PC-9 (cell line): ENCODE data around the gene LMAN1L. TPM values are rescaled to one million over a fixed set of nuclear protein-coding genes. Genes with fewer than 3 reads are reported as not detected.

Experiments
- BruUV-seq: library from RNA; stranded (reverse); fragments of 400-500 nt; replicated peaks from 2 replicates; lab custom pipeline; 2021; lab: Mats Ljungman, UMichigan
- CTCF ChIA-PET: fragments of 300-600 bp; sonication (Branson Sonifier 250); formaldehyde crosslinking; loops from one replicate; lab custom pipeline; 2022; ENCODE audit warnings: antibody characterized with exemption; lab: Charles Lee
- POLR2A ChIA-PET: fragments of 300-600 bp; sonication (Branson Sonifier 250); formaldehyde crosslinking; loops from one replicate; lab custom pipeline; 2022; ENCODE audit warnings: antibody characterized with exemption; ENCODE audit not compliant: unreplicated experiment; lab: Charles Lee
- DNase-seq, 2 experiments: peaks; one replicate each; pipeline versions ENCODE4 v3.0.0 to v3.0.0-alpha.2; 2015 to 2022; ENCODE audit warnings: mixed read lengths in 1 of 2
- H2AFZ ChIP-seq: fragments of 200-600 bp; sonication (generic); 2 replicates; pipeline ENCODE4 v1.8.1; 2017; ENCODE audit warnings: antibody characterized with exemption
- H3F3A ChIP-seq: fragments of 200-600 bp; sonication (generic); 2 replicates; pipeline ENCODE4 v1.8.1; 2017; ENCODE audit warnings: antibody characterized with exemption, mild to moderate bottlenecking, low read depth; ENCODE audit not compliant: insufficient read depth
- H3K27ac ChIP-seq: fragments of 200-600 bp; sonication (generic); 2 replicates; pipeline ENCODE4 v1.6.1; 2016; ENCODE audit warnings: mixed run types
- H3K27me3 ChIP-seq: fragments of 200-600 bp; sonication (generic); 2 replicates; pipeline ENCODE4 v1.6.1; 2016; ENCODE audit warnings: low read depth, mixed run types; ENCODE audit not compliant: insufficient read depth
- H3K36me3 ChIP-seq: fragments of 200-600 bp; sonication (generic); 2 replicates; pipeline ENCODE4 v1.6.1; 2016; ENCODE audit warnings: low read depth, mixed run types
- H3K4me1 ChIP-seq: fragments of 200-600 bp; sonication (generic); replicated peaks from 2 replicates; pipeline ENCODE4 v1.6.1; 2016; ENCODE audit warnings: mixed run types; ENCODE audit not compliant: insufficient read depth
- H3K4me2 ChIP-seq: fragments of 200-600 bp; sonication (generic); 2 replicates; pipeline ENCODE4 v1.6.1; 2017; ENCODE audit warnings: mixed run types
- H3K4me3 ChIP-seq: fragments of 200-600 bp; sonication (generic); 2 replicates; pipeline ENCODE4 v1.6.1; 2016; ENCODE audit warnings: mixed run types
- H3K79me2 ChIP-seq: fragments of 200-600 bp; sonication (generic); 2 replicates; pipeline ENCODE4 v1.6.1; 2017; ENCODE audit warnings: low read depth, mixed run types
- H3K9me2 ChIP-seq: fragments of 200-600 bp; sonication (generic); 2 replicates; pipeline ENCODE4 v1.8.1; 2017; ENCODE audit warnings: mild to moderate bottlenecking; ENCODE audit not compliant: insufficient read depth
- H3K9me3 ChIP-seq: fragments of 200-600 bp; sonication (generic); 2 replicates; pipeline ENCODE4 v1.8.1; 2016; ENCODE audit warnings: low read depth; ENCODE audit not compliant: insufficient read depth
- H4K20me1 ChIP-seq: fragments of 200-600 bp; sonication (generic); 2 replicates; pipeline ENCODE4 v1.8.1; 2017; ENCODE audit not compliant: insufficient read depth
- EZH2 ChIP-seq: fragments of 200-600 bp; sonication (generic); IDR thresholded peaks from 2 replicates; pipeline ENCODE4 v1.8.0; 2017; ENCODE audit warnings: antibody characterized with exemption, low read depth
- intact Hi-C: fragments of 100-400 bp; cut with micrococcal nuclease; formaldehyde crosslinking; loops from one replicate; pipeline ENCODE4 v1.10.0; 2022; ENCODE audit not compliant: unreplicated experiment
- total RNA-seq: library from RNA; stranded (reverse); gene quantifications from 2 replicates; pipeline ENCODE4 v1.2.3, GENCODE V29; 2021
- TF ChIP-seq, protein P1 (sequence below): fragments of 200-600 bp; sonication (generic); conservative IDR thresholded peaks from 2 replicates; pipeline ENCODE4 v1.6.1; 2017; ENCODE audit warnings: mixed run types, antibody characterized with exemption, mild to moderate bottlenecking, moderate library complexity

The LMAN1L gene
- total RNA-seq, 1 experiment from 2014 or later, result not detected

DNA sequence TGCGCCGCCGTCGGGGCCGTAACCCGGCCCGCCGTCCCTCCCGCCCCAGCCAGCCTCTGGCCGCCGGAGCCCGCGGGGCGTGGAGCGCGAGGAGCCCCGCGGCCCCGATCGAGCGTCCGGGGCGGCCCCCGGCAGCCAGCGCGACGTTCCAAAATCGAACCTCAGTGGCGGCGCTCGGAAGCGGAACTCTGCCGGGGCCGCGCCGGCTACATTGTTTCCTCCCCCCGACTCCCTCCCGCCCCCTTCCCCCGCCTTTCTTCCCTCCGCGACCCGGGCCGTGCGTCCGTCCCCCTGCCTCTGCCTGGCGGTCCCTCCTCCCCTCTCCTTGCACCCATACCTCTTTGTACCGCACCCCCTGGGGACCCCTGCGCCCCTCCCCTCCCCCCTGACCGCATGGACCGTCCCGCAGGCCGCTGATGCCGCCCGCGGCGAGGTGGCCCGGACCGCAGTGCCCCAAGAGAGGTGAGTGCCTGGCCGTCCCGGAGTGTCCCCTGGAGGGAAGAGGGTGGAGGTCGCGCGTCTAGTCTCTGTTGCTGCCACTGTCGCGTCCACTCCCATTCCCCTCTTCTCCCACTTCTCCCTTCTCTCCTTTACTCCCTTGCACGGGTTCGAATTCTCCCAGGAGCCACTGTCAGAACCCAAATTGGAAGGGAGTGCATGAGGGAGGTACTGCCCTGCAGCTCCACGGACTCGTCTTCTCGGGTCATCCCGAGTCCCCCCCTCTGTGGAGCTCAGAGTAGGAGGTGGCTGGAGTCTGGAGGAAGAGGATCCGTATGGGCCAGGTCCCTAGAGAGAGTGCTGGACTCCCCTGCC, 30.2 kb upstream of the LMAN1L start:
- ChIA-PET POLR2A (no interaction called here), CTCF (interaction anchor here (0.6 kb wide), 1 partner anchor 311 kb away, joined by 10 read pairs; no protein-coding TSS in a partner anchor)
- Histone ChIP-seq H3K4me1 (peaks cover 20% of the 10 kb centered on the region), H3K9me2 (no peaks in the 10 kb centered on the region), H3K4me2 (peak overlapping the region; percentile 100), H3K79me2 (peaks cover 48% of the 10 kb centered on the region), H3K27me3 (no peaks in the 10 kb centered on the region), H3K36me3 (no peaks in the 10 kb centered on the region; the same call in 1 of the 2 replicates), H3K27ac (no peak overlapping the region), H3K9me3 (no peaks in the 10 kb centered on the region), H4K20me1 (peaks cover 22% of the 10 kb centered on the region), H3F3A (peaks cover 7% of the 10 kb centered on the region; the same call in 1 of the 2 replicates), H2AFZ (peak overlapping the region; percentile 80; the same call in 1 of the 2 replicates), H3K4me3 (peak overlapping the region; percentile 95)
- TF ChIP-seq, protein P1, sequence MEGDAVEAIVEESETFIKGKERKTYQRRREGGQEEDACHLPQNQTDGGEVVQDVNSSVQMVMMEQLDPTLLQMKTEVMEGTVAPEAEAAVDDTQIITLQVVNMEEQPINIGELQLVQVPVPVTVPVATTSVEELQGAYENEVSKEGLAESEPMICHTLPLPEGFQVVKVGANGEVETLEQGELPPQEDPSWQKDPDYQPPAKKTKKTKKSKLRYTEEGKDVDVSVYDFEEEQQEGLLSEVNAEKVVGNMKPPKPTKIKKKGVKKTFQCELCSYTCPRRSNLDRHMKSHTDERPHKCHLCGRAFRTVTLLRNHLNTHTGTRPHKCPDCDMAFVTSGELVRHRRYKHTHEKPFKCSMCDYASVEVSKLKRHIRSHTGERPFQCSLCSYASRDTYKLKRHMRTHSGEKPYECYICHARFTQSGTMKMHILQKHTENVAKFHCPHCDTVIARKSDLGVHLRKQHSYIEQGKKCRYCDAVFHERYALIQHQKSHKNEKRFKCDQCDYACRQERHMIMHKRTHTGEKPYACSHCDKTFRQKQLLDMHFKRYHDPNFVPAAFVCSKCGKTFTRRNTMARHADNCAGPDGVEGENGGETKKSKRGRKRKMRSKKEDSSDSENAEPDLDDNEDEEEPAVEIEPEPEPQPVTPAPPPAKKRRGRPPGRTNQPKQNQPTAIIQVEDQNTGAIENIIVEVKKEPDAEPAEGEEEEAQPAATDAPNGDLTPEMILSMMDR, result no peak
- TF ChIP-seq EZH2, result no peak
- no TSS peak for BruUV-seq
- intact Hi-C loops, result loop anchor here (2.0 kb wide), 1 partner anchor 18 kb away; no protein-coding TSS in a partner anchor
- no peak for DNase-seq

DNA sequence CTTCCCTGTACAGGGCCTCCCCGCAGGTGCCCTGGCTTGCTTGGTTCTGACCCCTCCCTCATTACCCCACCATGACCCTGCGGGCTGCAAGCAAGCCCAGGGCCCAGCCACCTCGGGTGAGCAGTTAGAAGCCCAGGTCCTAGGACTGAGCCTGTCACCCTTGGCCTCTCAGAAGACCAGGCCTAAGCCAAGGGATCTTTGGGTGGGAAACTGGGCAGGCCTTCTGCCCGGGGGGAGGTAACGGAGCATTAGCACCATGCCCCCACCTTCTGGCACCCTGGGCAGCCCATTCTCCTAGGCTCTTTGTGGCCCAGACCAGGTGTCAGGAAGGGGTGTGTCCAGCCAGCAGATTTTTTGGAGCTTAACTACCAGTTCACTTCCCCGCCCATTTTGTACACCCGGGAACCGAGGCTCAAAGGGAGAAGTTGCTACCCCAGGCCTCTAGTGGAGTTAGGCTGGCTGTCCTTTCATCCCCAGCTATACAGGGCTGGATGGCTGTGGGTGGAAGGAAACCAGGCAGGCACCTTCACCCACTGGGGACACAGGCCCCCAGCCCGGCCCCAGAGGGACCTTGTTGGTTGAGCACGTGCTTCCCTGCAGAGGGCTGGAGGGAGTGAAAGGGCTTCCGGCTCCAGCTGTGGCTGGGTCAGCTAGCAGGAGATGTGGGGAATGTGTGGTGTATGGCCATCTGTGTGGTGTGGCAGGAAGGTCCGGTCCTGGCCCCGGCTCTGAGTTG, 29.4 kb upstream of the LMAN1L start:
- ChIA-PET POLR2A (no interaction called here), CTCF (interaction anchor here (0.6 to 1.1 kb wide), 5 partner anchors 10 to 172 kb away, joined by 3 to 9 read pairs (median 3); no protein-coding TSS in a partner anchor)
- no peak for TF ChIP-seq EZH2
- TF ChIP-seq, protein P1, result no peak
- intact Hi-C loops, result loop anchor here (2.0 kb wide), 1 partner anchor 18 kb away; no protein-coding TSS in a partner anchor
- no peaks in the 10 kb centered on the region for H3K27me3 ChIP-seq
- H3K4me3 ChIP-seq, result peak overlapping the region; percentile 95
- peak overlapping the region; percentile 80; the same call in 1 of the 2 replicates for H2AFZ ChIP-seq
- peaks cover 29% of the 10 kb centered on the region for H4K20me1 ChIP-seq
- BruUV-seq, result TSS peak; percentile 30
- H3K4me2 ChIP-seq, result peak overlapping the region; percentile 100
- no peaks in the 10 kb centered on the region for H3K9me2 ChIP-seq
- peaks cover 7% of the 10 kb centered on the region; the same call in 1 of the 2 replicates for H3F3A ChIP-seq
- peak in 1 of 2 experiments; percentile 44 for DNase-seq
- H3K4me1 ChIP-seq, result peaks cover 20% of the 10 kb centered on the region
- no peaks in the 10 kb centered on the region; the same call in 1 of the 2 replicates for H3K36me3 ChIP-seq
- peaks cover 56% of the 10 kb centered on the region for H3K79me2 ChIP-seq
- H3K27ac ChIP-seq, result no peak overlapping the region
- H3K9me3 ChIP-seq, result no peaks in the 10 kb centered on the region

DNA sequence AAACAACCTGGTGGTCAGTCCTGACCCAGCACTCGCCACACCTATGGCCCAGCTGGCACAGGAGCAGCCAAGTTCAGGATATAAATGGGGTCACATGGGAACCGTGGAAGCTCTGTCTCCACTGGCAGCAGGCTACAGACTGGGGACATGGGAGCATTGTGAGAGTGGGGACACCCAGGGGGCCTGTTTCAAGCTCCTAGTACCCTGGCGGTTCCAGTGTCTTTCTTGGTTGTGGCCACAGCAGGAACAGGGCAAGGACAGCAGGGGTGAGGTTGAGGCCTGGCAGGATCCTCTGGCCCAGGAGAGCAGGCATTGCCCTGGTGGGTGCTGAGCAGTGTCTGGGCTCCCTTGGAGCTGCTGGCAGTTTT, 28.8 kb upstream of the LMAN1L start:
- no TSS peak for BruUV-seq
- peaks cover 7% of the 10 kb centered on the region; the same call in 1 of the 2 replicates for H3F3A ChIP-seq
- TF ChIP-seq, protein P1, result no peak
- TF ChIP-seq EZH2, result no peak
- peaks cover 25% of the 10 kb centered on the region for H3K4me1 ChIP-seq
- H4K20me1 ChIP-seq, result peaks cover 33% of the 10 kb centered on the region
- intact Hi-C loops, result loop anchor here (2.0 kb wide), 1 partner anchor 17 kb away; no protein-coding TSS in a partner anchor
- DNase-seq, result no peak
- H3K27ac ChIP-seq, result no peak overlapping the region
- no peaks in the 10 kb centered on the region for H3K9me3 ChIP-seq
- peak overlapping the region; percentile 95; the same call in 1 of the 2 replicates for H3K4me3 ChIP-seq
- POLR2A ChIA-PET, result no interaction called here
- peaks cover 56% of the 10 kb centered on the region for H3K79me2 ChIP-seq
- CTCF ChIA-PET, result interaction anchor here (0.6 to 1.1 kb wide), 5 partner anchors 10 to 171 kb away, joined by 3 to 9 read pairs (median 3); no protein-coding TSS in a partner anchor
- no peak overlapping the region for H2AFZ ChIP-seq
- no peaks in the 10 kb centered on the region for H3K27me3 ChIP-seq
- peak overlapping the region; percentile 100 for H3K4me2 ChIP-seq
- no peaks in the 10 kb centered on the region; the same call in 1 of the 2 replicates for H3K36me3 ChIP-seq
- no peaks in the 10 kb centered on the region for H3K9me2 ChIP-seq
